GM21447 (cell line): ENCODE data around the gene TMEM106C.

Source experiments
- ATAC-seq: cut with Tn5 transposase; IDR thresholded peaks from one replicate; pipeline ENCODE4 v1.9.1; 2021; ENCODE audit not compliant: unreplicated experiment

The TMEM106C gene, protein sequence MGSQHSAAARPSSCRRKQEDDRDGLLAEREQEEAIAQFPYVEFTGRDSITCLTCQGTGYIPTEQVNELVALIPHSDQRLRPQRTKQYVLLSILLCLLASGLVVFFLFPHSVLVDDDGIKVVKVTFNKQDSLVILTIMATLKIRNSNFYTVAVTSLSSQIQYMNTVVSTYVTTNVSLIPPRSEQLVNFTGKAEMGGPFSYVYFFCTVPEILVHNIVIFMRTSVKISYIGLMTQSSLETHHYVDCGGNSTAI

DNA sequence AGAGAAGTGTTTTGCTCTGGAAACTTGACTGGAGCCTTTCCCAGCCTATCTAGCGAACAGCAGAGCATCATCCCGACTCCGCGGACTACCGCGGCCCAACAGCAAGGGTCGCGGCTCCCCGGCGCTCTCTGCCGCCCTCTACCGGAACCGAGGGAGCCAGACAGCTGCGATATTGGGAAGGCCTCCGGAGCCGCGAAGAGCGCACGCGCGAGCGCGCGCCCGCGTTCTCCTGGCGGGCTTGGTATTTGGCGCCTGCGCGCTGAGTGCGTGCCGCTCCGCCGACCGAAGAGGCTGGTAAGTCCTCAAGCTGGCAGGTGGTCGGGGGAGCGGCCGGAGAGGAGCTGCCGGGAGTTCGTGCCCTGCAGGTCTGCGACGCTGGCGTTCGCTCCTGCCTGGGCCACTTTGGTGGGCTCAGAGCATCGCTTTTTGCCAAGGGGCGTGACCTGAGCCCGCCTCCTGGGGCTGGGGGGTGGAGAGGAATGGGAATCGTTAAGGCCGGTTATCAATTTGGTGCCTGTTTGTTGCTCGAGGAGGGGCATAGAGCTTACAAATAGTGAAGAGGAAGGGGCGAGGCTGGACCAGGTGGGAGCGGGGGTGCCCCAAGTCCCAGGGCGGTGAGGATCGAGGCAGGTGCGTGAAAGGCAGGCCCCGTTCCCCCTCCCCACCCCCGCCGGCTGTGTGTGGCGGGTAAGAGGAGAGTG is at the start of gene TMEM106C:
Gene TMEM106C, plus strand, starts transcription at position 257 of the 701 bp plus-strand sequence. CDS start 641 bp downstream, outside the sequence.
- peak; percentile 88 for ATAC-seq

DNA sequence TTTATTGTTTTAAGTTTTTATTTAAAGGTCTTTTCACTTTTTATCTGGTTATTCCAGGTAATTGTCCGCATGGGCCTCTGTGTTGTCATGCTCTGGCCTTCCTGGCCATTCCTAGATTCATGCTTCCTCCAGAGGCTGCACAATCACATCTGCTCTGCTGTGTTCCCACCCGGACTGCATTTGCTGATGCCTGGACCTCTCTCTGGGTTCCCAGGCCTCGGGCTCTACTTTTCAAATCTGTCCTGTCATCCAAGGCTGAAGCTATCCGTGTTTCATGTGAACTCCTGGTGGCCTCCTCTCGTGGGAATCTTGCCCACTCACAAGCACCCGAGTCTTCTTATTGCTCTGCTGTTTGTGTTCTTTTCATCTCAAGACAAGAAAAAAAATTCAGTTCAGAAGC is 42.5 kb upstream of the TMEM106C start:
- no peak for ATAC-seq

DNA sequence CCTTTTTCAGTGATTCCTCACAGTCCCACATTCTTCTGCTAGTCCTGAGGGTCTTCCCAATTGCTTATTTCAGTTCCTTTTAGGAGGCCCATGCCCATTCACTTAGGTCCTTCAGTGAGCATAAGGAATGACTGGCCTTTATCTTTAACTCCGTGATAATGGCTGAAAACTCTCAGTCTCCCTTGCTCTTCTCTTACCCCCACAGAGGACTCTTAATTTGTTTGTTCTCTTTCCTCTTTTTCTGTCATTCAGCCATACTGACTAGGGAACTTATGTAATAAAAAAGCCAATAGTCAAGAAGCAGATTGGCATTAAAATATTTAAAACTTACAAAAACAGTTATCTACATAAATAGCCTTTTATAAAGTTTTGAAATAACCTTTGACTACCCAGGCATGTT is 41.5 kb upstream of the TMEM106C start:
- no peak for ATAC-seq

DNA sequence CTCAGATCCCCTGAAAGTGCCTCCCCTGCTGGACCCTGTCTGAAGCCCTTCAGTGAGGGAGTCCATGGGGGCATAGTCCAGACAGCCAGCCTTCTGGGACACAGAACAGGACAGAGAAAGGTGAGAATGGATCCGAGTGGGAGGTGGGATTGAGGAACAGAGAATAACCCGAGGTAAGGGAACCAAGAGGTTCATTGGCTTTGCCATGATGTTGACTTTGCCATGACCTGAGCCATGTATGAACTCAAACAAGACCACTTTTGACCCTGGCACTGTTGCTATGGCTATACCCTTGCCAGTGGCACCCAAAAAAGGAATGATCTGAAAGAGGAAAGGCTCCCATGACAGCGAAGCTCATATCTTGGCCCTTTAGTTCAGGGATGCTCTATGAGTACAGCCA is 36.0 kb upstream of the TMEM106C start:
- no peak for ATAC-seq

DNA sequence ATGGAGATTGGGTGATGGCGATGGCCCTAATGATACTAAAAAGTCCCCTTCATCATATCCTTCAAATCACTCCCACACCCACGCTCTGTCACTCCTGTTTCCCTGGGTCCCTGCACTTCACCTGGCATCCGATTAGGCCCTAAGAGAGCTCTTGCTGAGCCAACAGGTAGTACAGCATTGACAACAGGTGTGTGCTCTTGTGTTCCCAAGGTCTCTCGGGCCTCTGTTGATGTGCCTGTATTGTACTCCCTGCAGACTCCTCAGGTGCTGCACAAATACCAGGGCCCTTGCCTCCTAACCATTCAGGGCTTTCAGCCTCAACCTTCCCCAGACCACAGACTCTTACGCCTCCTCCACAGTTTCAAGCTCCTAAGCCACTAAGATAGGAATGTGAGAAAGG is 32.8 kb upstream of the TMEM106C start:
- no peak for ATAC-seq

DNA sequence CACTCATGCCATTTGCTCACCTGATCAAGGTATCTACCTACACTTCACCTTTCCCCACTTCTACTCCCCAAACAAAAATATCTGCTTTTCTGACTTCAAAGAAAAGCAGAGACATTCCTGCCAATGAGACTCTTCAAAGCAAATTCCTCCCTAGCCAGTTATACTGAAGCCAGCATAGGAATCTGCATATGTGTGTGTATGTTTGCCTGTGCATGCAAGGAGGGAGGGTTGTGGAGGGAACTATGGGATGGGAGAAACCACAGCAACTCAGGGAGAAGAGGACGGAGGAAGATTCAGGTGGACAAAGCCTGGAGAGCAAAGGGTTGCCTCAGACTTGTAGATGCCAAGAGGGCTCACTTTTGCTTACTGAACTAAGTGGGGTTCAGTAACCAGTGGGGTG is 32.2 kb upstream of the TMEM106C start:
- ATAC-seq: no peak

DNA sequence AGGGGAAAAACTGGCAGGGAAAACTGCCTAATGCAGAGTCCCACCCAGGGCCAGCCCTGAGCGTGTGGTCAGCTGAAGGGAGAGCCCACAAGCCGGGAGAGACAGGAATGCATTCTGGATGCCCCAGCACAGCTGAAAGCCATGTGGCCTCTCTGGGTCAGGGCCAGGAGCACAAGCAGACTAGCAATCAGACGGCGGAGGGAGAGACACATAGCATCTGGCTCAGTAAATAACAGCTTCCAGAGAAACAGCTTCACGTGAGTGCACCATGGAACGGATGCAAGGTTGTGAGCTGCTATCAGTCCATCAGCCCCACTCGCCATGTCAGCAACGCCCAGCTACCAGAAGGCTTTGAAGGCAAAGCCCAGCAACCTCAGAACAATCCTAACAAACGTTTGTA is 28.2 kb upstream of the TMEM106C start:
- ATAC-seq: no peak

DNA sequence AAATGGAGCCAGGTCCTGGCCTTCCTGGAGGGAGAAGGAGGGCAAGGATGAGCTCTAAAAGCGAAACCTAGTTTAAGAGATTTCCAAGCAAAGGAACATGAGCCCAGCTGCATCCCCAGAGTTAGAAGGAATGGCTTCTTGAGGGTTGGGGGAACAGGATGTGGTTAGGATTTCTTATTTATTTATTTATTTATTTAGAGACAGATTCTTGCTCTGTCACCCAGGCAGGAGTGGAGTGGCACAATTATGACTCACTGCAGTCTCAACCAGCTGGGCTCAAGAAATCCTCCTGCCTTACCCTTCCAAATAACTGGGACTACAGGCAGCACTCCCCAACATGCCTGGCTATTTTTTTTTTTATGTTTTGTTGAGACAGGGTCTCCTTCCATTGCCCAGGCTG is 25.3 kb upstream of the TMEM106C start:
- no peak for ATAC-seq

DNA sequence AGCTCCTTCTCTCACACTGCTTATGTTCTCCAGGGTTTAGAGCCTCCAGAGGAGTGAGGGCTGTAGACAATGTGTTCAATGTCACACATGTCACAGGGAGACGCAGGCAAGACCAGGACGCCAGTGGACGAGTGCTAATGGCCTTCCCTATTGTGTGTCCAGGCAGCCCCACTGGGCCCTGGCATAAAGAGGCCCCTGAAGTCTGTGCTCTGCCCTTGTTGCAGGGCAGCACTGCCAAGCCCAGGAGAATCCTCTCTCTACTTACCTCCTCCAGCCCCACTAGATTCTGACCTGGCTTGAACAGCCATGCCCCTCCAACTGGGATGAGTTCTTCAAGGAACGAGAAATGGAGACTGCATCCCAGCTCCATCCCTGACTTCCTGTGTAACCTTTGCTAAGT is 24.8 kb upstream of the TMEM106C start:
- no peak for ATAC-seq

DNA sequence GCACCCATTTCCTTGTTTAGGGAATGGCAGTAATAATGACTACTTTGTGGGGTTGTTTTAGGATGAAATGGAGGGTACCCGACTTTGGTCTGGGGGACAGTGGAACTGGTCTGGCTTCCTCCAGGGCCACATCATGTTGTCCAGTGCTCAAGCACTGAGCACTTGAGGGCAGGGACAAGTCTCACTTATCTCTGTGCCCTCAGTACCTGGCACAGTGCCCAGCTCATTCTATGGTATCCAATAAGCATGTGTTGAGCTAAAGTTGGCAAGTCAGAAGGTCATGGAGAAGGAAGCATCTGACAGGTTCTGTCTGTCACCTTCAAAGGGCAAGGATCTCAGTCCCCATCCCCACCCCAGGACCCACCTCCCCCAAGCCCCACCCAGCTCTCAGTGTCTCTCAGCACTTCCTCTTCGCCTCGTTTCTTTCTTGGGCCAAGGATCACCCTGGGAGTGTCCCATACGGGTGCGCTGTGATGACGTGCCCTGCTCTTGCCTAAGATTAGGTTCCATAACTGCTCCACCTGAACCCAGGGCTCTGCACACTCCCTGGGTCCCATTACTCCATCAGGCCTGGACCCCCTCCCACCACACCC is 24.3 kb upstream of the TMEM106C start:
- ATAC-seq: no peak

DNA sequence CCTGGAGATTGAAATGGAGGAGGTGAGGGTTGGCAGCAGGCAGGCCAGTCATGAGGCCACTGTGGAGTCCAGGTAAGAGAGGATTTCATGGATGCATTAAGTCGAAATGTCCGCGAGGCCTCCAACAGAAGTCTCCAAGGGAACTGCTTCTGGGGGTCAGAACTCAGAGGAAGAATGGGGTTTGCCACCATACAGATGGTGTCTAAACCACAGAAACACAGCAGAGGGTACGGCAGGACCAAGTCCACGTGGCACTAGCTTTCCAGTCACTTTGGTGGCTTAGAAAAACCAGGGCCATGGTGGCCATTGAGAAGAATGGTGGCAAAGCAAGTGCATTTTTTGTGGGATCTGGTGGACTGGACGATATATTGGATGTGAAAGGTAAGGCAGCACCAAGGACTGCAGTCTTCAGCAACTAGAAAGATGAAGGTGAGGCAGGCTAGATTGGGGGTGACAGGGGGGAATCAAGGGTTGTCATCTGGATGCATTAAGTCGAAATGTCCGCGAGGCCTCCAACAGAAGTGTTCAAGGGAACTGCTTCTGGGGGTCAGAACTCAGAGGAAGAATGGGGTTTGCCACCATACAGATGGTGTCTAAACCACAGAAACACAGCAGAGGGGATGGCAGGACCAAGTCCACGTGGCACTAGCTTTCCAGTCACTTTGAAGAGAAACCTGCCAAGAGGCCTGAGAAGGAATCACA is 22.5 kb upstream of the TMEM106C start:
- no peak for ATAC-seq

DNA sequence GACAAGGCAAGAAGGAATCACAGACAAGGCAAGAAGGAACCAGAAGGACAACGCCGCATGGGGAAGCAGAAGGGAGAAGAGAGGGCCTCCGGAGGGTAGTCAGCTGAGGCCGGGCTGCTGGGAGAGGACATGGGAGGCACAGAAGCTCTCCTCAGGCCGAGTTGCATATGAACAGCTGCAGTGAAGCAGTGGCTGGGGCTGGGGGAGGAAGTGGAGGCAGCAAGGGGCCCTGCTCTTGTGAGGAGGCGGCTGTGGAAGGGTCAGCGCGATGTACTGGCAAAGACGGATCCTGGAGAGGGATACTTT is 22.0 kb upstream of the TMEM106C start:
- no peak for ATAC-seq

DNA sequence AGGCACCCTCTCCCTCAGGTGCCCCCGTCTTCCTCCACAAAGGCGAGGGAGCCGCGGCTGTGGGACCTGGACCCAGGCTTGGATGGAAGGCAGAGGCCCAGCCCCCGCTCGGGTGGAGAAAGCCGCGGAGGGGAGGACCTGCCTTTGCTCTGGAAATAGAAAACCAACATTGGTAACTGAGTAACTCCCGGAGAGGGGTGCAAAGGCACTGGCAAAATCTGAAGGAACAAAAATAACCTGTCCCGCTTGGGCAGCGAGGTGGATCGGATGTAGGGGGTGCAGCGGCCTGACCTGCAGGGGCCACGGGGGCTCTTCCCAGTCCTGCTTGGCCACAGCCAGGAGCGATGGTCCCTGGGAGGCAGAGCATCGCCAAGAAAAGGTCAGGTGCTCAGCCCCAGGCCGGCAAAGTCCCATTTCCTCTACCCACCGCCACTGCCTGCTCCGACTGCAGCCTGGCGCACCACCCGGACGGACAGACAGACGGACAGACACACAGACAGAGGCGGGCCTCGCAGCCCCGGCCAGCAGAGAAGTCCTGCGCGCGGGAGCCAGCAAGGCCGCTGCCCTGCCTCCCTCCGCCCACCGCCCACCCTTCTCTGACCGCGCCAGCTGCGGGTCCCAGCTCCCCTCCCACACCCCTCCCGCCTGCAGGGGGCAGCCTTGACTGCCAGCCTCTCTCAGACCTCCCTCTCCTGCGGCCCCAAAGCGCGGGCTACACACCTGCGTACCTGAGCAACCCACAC is 21.4 kb upstream of the TMEM106C start:
- no peak for ATAC-seq

DNA sequence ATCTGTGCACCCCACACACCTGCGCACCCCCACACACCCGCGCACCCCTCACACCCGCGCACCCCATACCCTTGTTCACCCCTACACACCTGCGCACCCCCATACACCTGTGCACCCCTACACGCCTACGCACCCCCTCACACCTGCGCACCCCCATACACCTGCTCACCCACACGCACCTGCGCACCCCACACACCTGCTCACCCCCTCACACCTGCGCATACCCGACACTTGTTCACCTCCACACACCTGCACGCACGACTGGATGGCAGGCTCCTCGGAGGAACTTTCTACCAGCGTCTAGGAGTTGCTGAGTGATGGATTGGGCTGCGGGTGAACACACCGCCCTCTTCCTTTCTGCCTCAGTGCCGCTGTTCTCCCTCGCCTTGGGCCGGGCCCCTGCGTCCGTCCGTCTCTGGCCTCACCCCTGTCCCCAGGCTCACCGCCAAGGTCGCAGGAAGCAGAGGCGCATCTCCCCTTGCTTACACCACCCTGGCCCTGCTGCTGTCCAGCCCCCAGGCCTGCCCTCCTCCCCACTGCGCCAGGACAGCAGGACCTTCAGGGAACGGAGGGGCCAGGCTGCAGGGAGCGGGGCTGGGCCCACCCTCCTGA is 20.7 kb upstream of the TMEM106C start:
- ATAC-seq: no peak

DNA sequence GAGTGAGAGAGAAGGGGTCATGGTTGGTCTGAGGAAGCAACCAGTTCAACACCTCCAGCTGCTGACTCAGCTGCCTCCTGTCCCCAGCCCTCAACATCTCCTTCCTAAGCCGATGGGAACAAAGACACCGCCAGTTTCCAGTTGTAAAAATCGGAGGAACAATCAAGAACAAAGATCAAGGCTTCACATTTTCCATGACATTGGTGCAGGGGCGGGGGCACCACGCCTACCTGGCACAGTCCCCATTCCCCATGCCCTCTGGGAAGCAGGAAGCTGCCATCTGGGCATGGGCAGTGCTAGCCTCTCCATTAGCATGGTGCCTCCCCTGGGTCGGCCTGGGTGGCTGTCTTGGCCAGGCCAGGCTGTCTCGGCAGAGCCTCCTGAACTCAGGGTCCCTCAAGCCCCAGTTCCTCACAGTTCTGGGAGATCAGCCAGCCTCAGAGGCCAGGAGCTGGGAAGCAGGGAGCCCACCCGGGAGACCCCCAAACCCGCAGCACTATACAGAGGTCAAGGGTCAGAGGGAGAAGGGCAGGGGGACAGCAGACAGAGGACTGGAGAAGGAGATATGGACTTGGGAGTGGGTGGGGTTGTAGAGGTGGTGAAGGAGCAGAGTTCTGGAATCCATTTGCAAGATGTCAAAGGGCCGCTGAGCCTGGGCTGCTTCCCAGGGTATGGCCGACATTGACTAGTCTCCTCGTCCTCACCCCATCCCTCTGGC is 19.6 kb upstream of the TMEM106C start:
- no peak for ATAC-seq

DNA sequence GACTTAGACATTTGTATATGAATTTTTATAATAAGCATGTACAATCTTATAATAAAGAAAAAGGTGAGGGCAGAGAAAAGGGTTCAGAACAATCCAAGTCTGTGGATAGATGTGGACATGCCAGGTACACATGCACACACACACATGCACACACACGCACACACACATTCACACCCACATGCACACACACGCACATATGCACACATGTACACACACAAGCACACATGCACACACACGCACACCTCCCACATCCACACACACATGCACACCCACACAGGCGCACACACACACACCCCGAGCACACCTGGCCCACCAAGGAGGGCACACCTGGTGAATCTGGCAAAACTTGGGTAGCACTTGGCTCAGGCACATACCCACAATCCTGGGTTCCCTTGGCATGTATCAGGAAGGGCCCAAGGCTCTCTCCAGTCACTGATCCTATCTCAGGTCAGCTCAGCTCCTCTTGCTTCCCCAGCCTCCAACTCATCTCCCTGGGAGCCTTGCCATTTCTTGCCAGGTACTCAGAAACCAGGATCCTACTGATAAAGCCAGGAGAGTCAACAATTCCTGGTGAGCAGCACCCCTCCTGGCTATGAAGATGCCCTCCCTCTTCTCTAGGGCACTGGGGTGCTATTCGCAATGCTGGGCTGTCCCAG is 18.6 kb upstream of the TMEM106C start:
- no peak for ATAC-seq

DNA sequence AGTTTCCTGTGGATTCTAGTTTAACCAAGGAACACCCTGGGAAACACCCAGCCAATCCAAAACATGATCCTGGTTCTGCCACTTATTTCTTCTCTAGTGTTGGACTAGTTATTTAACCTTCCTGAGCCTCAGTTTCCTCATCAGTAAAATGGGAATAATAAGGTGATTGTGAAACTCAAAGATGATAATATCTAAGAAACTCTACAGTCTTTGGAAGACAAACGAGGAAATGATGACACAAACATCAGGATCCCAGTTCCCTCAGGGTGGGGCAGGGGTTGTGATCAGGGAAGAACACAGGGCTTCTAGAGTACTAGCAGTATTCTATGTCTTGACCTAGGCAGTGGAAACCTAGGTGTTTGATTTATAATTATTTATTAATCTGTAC is 18.1 kb upstream of the TMEM106C start:
- ATAC-seq: no peak

DNA sequence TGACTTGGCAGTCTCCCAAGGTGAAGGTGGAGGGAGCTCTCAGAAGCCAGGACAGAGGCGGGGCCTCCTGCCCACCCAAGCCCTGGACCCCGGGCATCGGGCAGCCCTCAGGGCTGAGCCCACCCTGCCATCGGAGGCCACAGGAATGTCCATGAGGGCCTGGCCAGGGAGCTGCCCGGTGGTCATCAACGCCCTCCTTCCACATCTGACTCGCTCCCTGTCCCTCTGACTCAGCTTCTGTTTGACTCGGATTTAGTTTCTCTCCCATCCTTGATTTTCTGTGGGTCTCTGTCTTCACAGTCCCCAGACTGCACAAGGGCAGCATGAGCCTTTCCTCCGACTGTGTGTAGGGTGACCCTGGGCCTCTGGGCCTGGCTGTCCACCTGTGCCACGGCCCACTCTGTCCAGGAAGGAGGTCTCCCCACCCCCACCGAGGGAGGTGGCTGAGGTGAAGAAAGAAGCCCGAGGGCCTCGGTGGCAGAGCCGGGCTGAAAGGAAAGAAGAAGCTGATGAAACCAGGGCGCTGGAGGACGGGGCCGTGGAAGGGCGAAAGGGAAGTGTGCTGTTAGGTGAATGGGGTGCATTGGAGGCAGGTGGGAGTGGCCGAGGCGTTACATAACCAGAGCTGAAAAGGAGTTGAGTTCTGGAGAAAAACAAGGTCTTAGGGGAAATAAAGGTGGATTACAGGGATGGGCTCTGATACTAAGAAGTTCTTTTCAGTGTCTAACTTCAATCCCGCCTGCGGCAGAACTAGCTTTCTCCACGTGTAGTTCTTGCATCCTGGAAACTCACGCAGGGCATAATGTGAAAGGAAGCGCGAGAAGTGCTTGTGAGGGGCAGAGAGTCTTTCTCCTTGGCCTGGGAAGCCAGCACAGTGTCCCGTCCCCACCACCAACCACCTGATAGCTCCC is 16.7 kb upstream of the TMEM106C start:
- no peak for ATAC-seq

DNA sequence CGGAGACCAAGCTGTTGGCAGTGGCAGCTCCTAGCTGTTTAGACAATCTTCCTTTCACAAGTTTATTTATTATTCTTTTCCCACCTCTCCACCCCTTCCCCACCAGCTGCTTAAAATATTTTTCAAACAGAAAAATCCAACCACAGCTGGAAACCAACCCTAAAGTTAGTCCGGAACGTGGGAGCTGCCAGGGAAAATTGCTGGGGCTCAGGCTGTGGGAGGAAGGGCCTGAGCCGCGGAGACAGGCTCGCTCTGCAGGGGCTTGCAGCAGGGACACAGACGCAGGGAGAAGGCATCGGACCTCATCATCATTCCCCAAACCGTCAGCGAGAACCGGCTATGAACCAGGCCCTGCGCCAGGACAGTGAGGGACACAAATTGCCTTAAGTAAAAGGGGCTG is 16.1 kb upstream of the TMEM106C start:
- no peak for ATAC-seq
